ENCODE measurements around the gene LITAF. TPM values are rescaled to one million over a fixed set of nuclear protein-coding genes. Genes with fewer than 3 reads are reported as not detected.
"Not testable (repeated sequence)": the region's sequence is repeated elsewhere in the genome, so short reads cannot be mapped to it uniquely, and the experiment has no call there.

The LITAF gene
- total RNA-seq, 1 donor from 2014 or later = 55.8 TPM

DNA sequence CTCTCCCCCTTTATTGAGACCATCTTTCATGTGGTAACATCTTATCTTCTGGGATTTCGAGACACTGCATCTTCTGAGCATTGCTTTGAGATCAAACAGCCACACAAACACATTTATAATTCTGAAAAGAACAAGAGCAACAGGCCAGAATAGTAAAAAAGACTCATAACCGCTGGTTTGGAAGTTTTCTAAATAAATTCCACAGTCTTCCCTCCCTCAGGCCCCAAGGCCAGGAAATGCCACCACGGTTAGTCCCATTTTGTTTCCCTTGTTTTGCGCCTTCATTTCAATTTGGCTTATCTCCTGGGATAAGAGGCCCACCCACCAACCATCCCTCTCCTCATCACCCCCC lies 25.3 kb downstream of the LITAF start:
- no peak for DNase-seq (ENCODE audit: low read depth)
- no peaks in the 10 kb centered on the region for H3K27me3 ChIP-seq (ENCODE audit: control insufficient read depth, insufficient read depth, low read length)
- TF ChIP-seq CTCF (IDR thresholded peaks at IDR 0.05; ENCODE audit: insufficient read depth, low read length, poor library complexity, severe bottlenecking) = no peak
- no peaks in the 10 kb centered on the region for H3K36me3 ChIP-seq (ENCODE audit: control insufficient read depth, insufficient read depth, low read length)
- H3K4me3 ChIP-seq (ENCODE audit: low read depth, low read length) = no peak overlapping the region

DNA sequence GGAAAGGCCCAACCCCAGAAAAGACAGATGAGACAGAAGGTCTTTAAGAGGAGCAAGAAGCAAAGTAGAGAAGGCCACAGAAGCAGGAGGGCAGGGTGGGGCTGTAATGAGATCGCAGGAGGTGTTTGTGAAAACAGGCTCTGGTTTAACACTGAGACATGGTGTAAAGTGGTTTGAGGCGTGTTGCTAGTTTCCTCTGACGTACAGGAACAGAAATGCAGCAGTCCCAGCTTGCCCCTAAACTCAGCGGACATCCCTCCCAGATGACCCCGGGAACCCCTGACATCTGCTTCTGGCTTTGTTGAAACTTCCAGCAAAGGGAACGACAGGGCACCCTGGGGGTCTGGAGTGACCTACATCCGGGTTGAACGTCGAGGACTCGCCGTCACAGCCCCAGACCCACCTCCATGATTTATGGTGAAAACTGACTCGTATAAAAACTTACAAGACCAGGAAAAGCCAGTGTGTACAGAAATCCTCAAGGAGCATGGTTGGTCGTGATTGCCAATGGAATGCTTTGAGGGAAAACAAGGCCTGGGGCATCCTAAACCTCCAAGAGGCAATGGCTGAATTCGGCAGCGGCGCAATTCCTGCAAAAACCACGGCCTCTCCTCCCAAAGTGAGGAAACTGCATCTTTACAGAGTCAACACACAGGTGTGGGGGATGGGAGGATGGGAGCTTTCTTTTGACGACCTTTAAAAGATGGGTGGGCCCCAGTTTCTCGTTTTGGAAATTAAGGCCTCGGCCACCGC lies 25.8 kb downstream of the LITAF start:
- Histone ChIP-seq H3K27me3 (ENCODE audit: control insufficient read depth, insufficient read depth, low read length) (no peaks in the 10 kb centered on the region), H3K36me3 (ENCODE audit: control insufficient read depth, insufficient read depth, low read length) (no peaks in the 10 kb centered on the region), H3K4me3 (ENCODE audit: low read depth, low read length) (no peak overlapping the region)
- no peak for DNase-seq (ENCODE audit: low read depth)
- no peak for TF ChIP-seq CTCF (IDR thresholded peaks at IDR 0.05; ENCODE audit: insufficient read depth, low read length, poor library complexity, severe bottlenecking)

- H3K36me3 ChIP-seq (ENCODE audit: control insufficient read depth, insufficient read depth, low read length) = not testable (repeated sequence)
These were observed 28.4 kb downstream of the LITAF start for GRCh38 chr16:11558308-11558823.

GRCh38 chr16:11557801-11558200 lies 28.9 kb downstream of the LITAF start:
- TF ChIP-seq CTCF (IDR thresholded peaks at IDR 0.05; ENCODE audit: insufficient read depth, low read length, poor library complexity, severe bottlenecking) = no peak
- no peak overlapping the region for H3K4me3 ChIP-seq (ENCODE audit: low read depth, low read length)
- H3K36me3 ChIP-seq (ENCODE audit: control insufficient read depth, insufficient read depth, low read length) = no peaks in the 10 kb centered on the region
- no peak for DNase-seq (ENCODE audit: low read depth)
- no peaks in the 10 kb centered on the region for H3K27me3 ChIP-seq (ENCODE audit: control insufficient read depth, insufficient read depth, low read length)

More at GRCh38 chr16:11558308-11558823, 28.4 kb downstream of the LITAF start:
- H3K27me3 ChIP-seq (ENCODE audit: control insufficient read depth, insufficient read depth, low read length); H3K4me3 ChIP-seq (ENCODE audit: low read depth, low read length); DNase-seq (ENCODE audit: low read depth): not testable (repeated sequence)

GRCh38 chr16:11556945-11557720 lies 29.6 kb downstream of the LITAF start:
- H3K4me3 ChIP-seq (ENCODE audit: low read depth, low read length) = no peak overlapping the region
- no peaks in the 10 kb centered on the region for H3K27me3 ChIP-seq (ENCODE audit: control insufficient read depth, insufficient read depth, low read length)
- no peak for TF ChIP-seq CTCF (IDR thresholded peaks at IDR 0.05; ENCODE audit: insufficient read depth, low read length, poor library complexity, severe bottlenecking)
- DNase-seq (ENCODE audit: low read depth) = no peak
- H3K36me3 ChIP-seq (ENCODE audit: control insufficient read depth, insufficient read depth, low read length) = no peaks in the 10 kb centered on the region

DNA sequence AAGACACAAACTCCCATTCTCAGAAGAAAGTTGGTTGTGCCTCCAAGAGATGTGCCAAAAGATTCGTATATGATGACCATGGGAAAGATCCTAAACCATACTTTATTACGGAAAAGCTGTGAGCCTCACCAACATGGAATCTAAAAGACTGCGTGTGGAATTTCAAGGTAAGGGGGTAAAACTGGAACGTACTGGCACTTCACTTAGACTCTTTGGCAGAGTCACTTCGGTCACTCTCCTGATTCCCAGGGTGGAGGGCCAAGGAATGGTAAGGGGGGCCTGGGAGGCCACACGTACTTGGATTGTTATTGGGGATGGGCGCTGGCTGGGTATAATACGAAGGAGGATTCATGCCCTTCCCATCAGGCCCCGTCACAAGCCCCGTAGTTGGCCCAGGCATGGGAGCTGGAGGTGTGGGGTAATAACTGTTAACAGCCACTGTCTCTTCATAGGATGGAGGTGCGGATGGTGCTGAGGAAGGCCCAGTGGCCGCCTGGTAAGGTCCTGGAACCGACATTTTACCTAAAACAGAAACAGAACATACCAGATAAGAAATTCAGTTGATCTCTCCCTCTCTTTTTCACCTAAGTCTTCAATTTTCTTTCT lies 30.4 kb downstream of the LITAF start:
- no peak for TF ChIP-seq CTCF (IDR thresholded peaks at IDR 0.05; ENCODE audit: insufficient read depth, low read length, poor library complexity, severe bottlenecking)
- no peaks in the 10 kb centered on the region for H3K36me3 ChIP-seq (ENCODE audit: control insufficient read depth, insufficient read depth, low read length)
- no peaks in the 10 kb centered on the region for H3K27me3 ChIP-seq (ENCODE audit: control insufficient read depth, insufficient read depth, low read length)
- no peak for DNase-seq (ENCODE audit: low read depth)
- no peak overlapping the region for H3K4me3 ChIP-seq (ENCODE audit: low read depth, low read length)

Measured in kidney epithelial cell (primary cell).